Thymus (tissue), 11 donors: ENCODE results near the gene LRIG1. TPM values are rescaled to one million over a fixed set of nuclear protein-coding genes. Genes with fewer than 3 reads are reported as not detected.

Experiments used
- DNase-seq, 9 donors: peaks; one replicate each; pipeline ENCODE4 v3.0.0-alpha.2; 2013; ENCODE audit warnings: low spot score in 9 of 9, low read depth in 6 of 9, missing footprints in 1 of 9
- H3K27ac ChIP-seq, 2 donors: one replicate each; pipeline ENCODE4 v1.5.1; 2013; ENCODE audit warnings: control low read depth in 1 of 2, low read depth in 1 of 2, low read length in 1 of 2, mild to moderate bottlenecking in 1 of 2, moderate library complexity in 1 of 2
- H3K27me3 ChIP-seq, 2 donors: one replicate each; pipeline ENCODE4 v1.5.1; 2013; ENCODE audit warnings: low read length in 1 of 2; ENCODE audit not compliant: control insufficient read depth in 2 of 2, insufficient read depth in 1 of 2
- H3K36me3 ChIP-seq, 2 donors: one replicate each; pipeline ENCODE4 v1.5.1; 2013; ENCODE audit warnings: low read length in 1 of 2, mild to moderate bottlenecking in 1 of 2, moderate library complexity in 1 of 2; ENCODE audit not compliant: control insufficient read depth in 2 of 2, insufficient read depth in 2 of 2
- H3K4me1 ChIP-seq, 2 donors: one replicate each; pipeline ENCODE4 v1.5.1; 2013; ENCODE audit warnings: low read length in 2 of 2; ENCODE audit not compliant: control insufficient read depth in 2 of 2, insufficient read depth in 2 of 2
- H3K4me3 ChIP-seq, 2 donors: one replicate each; pipeline ENCODE4 v1.5.1; 2013; ENCODE audit warnings: low read length in 2 of 2, control low read depth in 1 of 2, mild to moderate bottlenecking in 1 of 2
- H3K9me3 ChIP-seq, 2 donors: one replicate each; pipeline ENCODE4 v1.5.1; 2013; ENCODE audit warnings: low read length in 1 of 2, mild to moderate bottlenecking in 1 of 2; ENCODE audit not compliant: control insufficient read depth in 2 of 2, insufficient read depth in 1 of 2
- WGBS: extraction: QIAGEN DNeasy Blood & Tissue Kit; methylation state at CpG from one replicate; pipeline ENCODE4 v1.1.7; 2013; 5-methylcytosine and 5-hydroxymethylcytosine counted together
- polyA plus RNA-seq: library from polyadenylated mRNA; stranded (reverse); fragments of 200-250 nt; gene quantifications from one replicate; pipeline ENCODE4 v1.2.3, GENCODE V29; 2013
- total RNA-seq: library from RNA; stranded (reverse); fragments of 120-200 nt; gene quantifications from one replicate; pipeline ENCODE4 v1.2.4, GENCODE V29; 2013
- donor health status: healthy.

The LRIG1 gene
- total and polyA plus RNA-seq, 2 donors, result 8.8 to 10.9 TPM

GRCh38 chr3:66401675-66402491 lies 98.9 kb downstream of the LRIG1 start:
- Histone ChIP-seq H3K4me1 (peaks cover 0 to 9% of the 10 kb centered on the region in 2 donors), H3K4me3 (no peak overlapping the region), H3K36me3 (peaks cover 0 to 14% of the 10 kb centered on the region in 2 donors), H3K27ac (no peak overlapping the region), H3K27me3 (no peaks in the 10 kb centered on the region), H3K9me3 (peaks cover 0 to 1% of the 10 kb centered on the region in 2 donors)
- WGBS, result 96% methylated on average over 20 of the region's 20 CpGs
- no peak for DNase-seq

GRCh38 chr3:66401157-66401550 lies 99.7 kb downstream of the LRIG1 start:
- H3K27me3 ChIP-seq, result no peaks in the 10 kb centered on the region
- peaks cover 0 to 9% of the 10 kb centered on the region in 2 donors for H3K4me1 ChIP-seq
- H3K36me3 ChIP-seq, result peaks cover 0 to 10% of the 10 kb centered on the region in 2 donors
- 83% methylated on average over 10 of the region's 10 CpGs for WGBS
- H3K9me3 ChIP-seq, result peaks cover 0 to 1% of the 10 kb centered on the region in 2 donors
- no peak for DNase-seq
- no peak overlapping the region for H3K4me3 ChIP-seq
- H3K27ac ChIP-seq, result no peak overlapping the region

GRCh38 chr3:66400411-66401156 lies 100.2 kb downstream of the LRIG1 start:
- no peak overlapping the region for H3K4me3 ChIP-seq
- 97% methylated on average over 15 of the region's 15 CpGs for WGBS
- H3K9me3 ChIP-seq, result peaks cover 0 to 1% of the 10 kb centered on the region in 2 donors
- H3K36me3 ChIP-seq, result peaks cover 0 to 5% of the 10 kb centered on the region in 2 donors
- no peak overlapping the region for H3K27ac ChIP-seq
- peaks cover 0 to 9% of the 10 kb centered on the region in 2 donors for H3K4me1 ChIP-seq
- DNase-seq, result no peak
- no peaks in the 10 kb centered on the region for H3K27me3 ChIP-seq

- no peak for DNase-seq
- Histone ChIP-seq H3K27ac (no peak overlapping the region), H3K4me1 (peaks cover 0 to 10% of the 10 kb centered on the region in 2 donors), H3K9me3 (peaks cover 0 to 1% of the 10 kb centered on the region in 2 donors), H3K36me3 (peaks cover 0 to 3% of the 10 kb centered on the region in 2 donors), H3K27me3 (no peaks in the 10 kb centered on the region), H3K4me3 (no peak overlapping the region)
- 98% methylated on average over 10 of the region's 10 CpGs for WGBS
These were observed 101.1 kb downstream of the LRIG1 start for GRCh38 chr3:66399529-66400232.

GRCh38 chr3:66398228-66399025 lies 102.4 kb downstream of the LRIG1 start:
- H3K27ac ChIP-seq, result no peak overlapping the region
- no peaks in the 10 kb centered on the region for H3K27me3 ChIP-seq
- no peak for DNase-seq
- H3K9me3 ChIP-seq, result peaks cover 0 to 1% of the 10 kb centered on the region in 2 donors
- 96% methylated on average over 9 of the region's 9 CpGs for WGBS
- H3K4me1 ChIP-seq, result peaks cover 0 to 22% of the 10 kb centered on the region in 2 donors
- H3K4me3 ChIP-seq, result no peak overlapping the region
- peaks cover 0 to 3% of the 10 kb centered on the region in 2 donors for H3K36me3 ChIP-seq

- no peak for DNase-seq
These were observed 103.1 kb downstream of the LRIG1 start for GRCh38 chr3:66397745-66398144.

GRCh38 chr3:66396888-66397287 lies 103.9 kb downstream of the LRIG1 start:
- Histone ChIP-seq H3K27me3 (no peaks in the 10 kb centered on the region), H3K4me3 (no peak overlapping the region), H3K9me3 (peaks cover 0 to 1% of the 10 kb centered on the region in 2 donors), H3K27ac (no peak overlapping the region), H3K36me3 (peaks cover 0 to 3% of the 10 kb centered on the region in 2 donors), H3K4me1 (peaks cover 0 to 32% of the 10 kb centered on the region in 2 donors)
- no peak for DNase-seq
- 98% methylated on average over 9 of the region's 9 CpGs for WGBS

More at GRCh38 chr3:66397745-66398144, 103.1 kb downstream of the LRIG1 start:
- H3K27me3 ChIP-seq, result no peaks in the 10 kb centered on the region
- WGBS, result 96% methylated on average over 2 of the region's 2 CpGs
- H3K4me1 ChIP-seq, result peaks cover 0 to 29% of the 10 kb centered on the region in 2 donors
- H3K36me3 ChIP-seq, result peaks cover 0 to 3% of the 10 kb centered on the region in 2 donors
- H3K27ac ChIP-seq, result no peak overlapping the region
- H3K4me3 ChIP-seq, result no peak overlapping the region
- peaks cover 0 to 1% of the 10 kb centered on the region in 2 donors for H3K9me3 ChIP-seq

- peaks cover 0 to 3% of the 10 kb centered on the region in 2 donors for H3K36me3 ChIP-seq
- peaks cover 0 to 1% of the 10 kb centered on the region in 2 donors for H3K9me3 ChIP-seq
- no peak for DNase-seq
- peaks cover 0 to 29% of the 10 kb centered on the region in 2 donors for H3K4me1 ChIP-seq
- no peak overlapping the region for H3K4me3 ChIP-seq
- WGBS, result 97% methylated on average over 13 of the region's 13 CpGs
- no peaks in the 10 kb centered on the region for H3K27me3 ChIP-seq
- no peak overlapping the region for H3K27ac ChIP-seq
These were observed 104.6 kb downstream of the LRIG1 start for GRCh38 chr3:66396161-66396760.
